Adrenal gland (tissue), 12 donors: ENCODE results near the gene RCBTB1. TPM values are rescaled to one million over a fixed set of nuclear protein-coding genes. Genes with fewer than 3 reads are reported as not detected.
"Not testable (repeated sequence)": the region's sequence is repeated elsewhere in the genome, so short reads cannot be mapped to it uniquely, and the experiment has no call there.

Experiments
- DNase-seq, 7 donors: peaks; one replicate each; pipeline ENCODE4 v3.0.0-alpha.2; 2019 to 2020
- H3K27ac ChIP-seq, 5 donors: fragments of 200-600 bp; sonication (generic) in 4 of 5; 1 replicate in 3 of 5; 2 replicates in 2 of 5; pipeline versions ENCODE4 v1.5.1 to v1.8.0; 2016 to 2020; ENCODE audit warnings: mild to moderate bottlenecking in 1 of 5
- H3K27me3 ChIP-seq: fragments of 200-600 bp; 2 replicates; pipeline ENCODE4 v1.8.0; 2021
- H3K36me3 ChIP-seq, 2 donors: fragments of 200-600 bp; replicated peaks in 1 of 2; 1 replicate in 1 of 2; 2 replicates in 1 of 2; pipeline versions ENCODE4 v1.5.1 to v1.8.0; 2018 to 2022
- H3K4me1 ChIP-seq, 2 donors: fragments of 200-600 bp; replicated peaks in 1 of 2; 1 replicate in 1 of 2; 2 replicates in 1 of 2; pipeline versions ENCODE4 v1.5.1 to v1.8.0; 2018 to 2021
- H3K4me3 ChIP-seq, 4 donors: fragments of 200-600 bp; sonication (generic) in 3 of 4; one replicate each; pipeline ENCODE4 v1.5.1; 2016 to 2018
- H3K9me3 ChIP-seq, 3 donors: fragments of 200-600 bp; sonication (generic) in 1 of 3; replicated peaks in 1 of 3; 1 replicate in 2 of 3; 2 replicates in 1 of 3; pipeline versions ENCODE4 v1.5.1 to v1.8.0; 2016 to 2021
- CTCF ChIP-seq, 6 experiments: fragments of 450-650 bp in 4 of 6; fragments of 200-600 bp in 2 of 6; sonication (generic) in 1 of 6; IDR thresholded peaks; 1 replicate in 5 of 6; 2 replicates in 1 of 6; pipeline versions ENCODE4 v1.5.1 to v1.8.0; 2016 to 2021; ENCODE audit warnings: antibody characterized with exemption in 6 of 6, mild to moderate bottlenecking in 2 of 6, moderate library complexity in 1 of 6
- POLR2A ChIP-seq, 2 donors: fragments of 450-650 bp; IDR thresholded peaks; one replicate each; pipeline ENCODE4 v1.6.1; 2017; ENCODE audit warnings: antibody characterized with exemption in 2 of 2, mild to moderate bottlenecking in 2 of 2, moderate library complexity in 1 of 2
- WGBS, 4 donors: extraction: QIAGEN DNeasy Blood & Tissue Kit in 2 of 4; methylation state at CpG; one replicate each; pipeline versions ENCODE4 v1.1.5 to v1.1.7; 2013 to 2017; 5-methylcytosine and 5-hydroxymethylcytosine counted together
- intact Hi-C, 2 donors: fragments of 100-400 bp; cut with DNase I; formaldehyde crosslinking; loops; one replicate each; pipeline versions ENCODE4 v1.14.1 to v1.15.0; 2022 to 2023
- polyA plus RNA-seq, 3 donors: library from polyadenylated mRNA; stranded (reverse); fragments of 200-250 nt in 2 of 3; fragments of 350-450 nt in 1 of 3; fragmentation: Illumina TruSeq in 1 of 3; extraction: RNeasy Lipid Tissue Mini Kit (QIAGEN cat#74804) in 1 of 3; gene quantifications; one replicate each; pipeline ENCODE4 v1.2.3, GENCODE V29; 2013 to 2014
- total RNA-seq, 9 donors: library from RNA; depleted of rRNA in 4 of 9; stranded (reverse); fragments of >200 nt in 4 of 9; fragments of 120-200 nt in 1 of 9; fragmentation: NEBNext Ultra II Directional in 1 of 9; extraction: Animal tissue kit (Norgen Biotek cat#: 25700) in 1 of 9; gene quantifications; one replicate each; pipeline versions ENCODE4 v1.1.0 to v1.2.4, GENCODE V29; 2013 to 2023
- donor health status: healthy with polysubstance abuse.
- donor health status: Bipolar disorder and iron deficiency.
- donor health status: DM: yes; HTN: yes; CAD: no.
- donor health status: DM: no; HTN: no; CAD: no.
- donor health status: DM: no; HTN: no; CAD: no.
- donor health status: DM: yes; HTN: yes; CAD: no.

Gene RCBTB1
- total and polyA plus RNA-seq, 12 donors, result 11.7 to 87.5 (median 29.4) TPM

- no peak overlapping the region for H3K27ac ChIP-seq
- peaks cover 3 to 5% of the 10 kb centered on the region in 2 donors for H3K4me1 ChIP-seq
- no peak for TF ChIP-seq POLR2A (IDR thresholded peaks at IDR 0.05)
- no peak for TF ChIP-seq CTCF (IDR thresholded peaks at IDR 0.05)
- no peak overlapping the region for H3K4me3 ChIP-seq
- intact Hi-C loops, result loop anchor here (5.0 to 10.0 kb wide), 3 partner anchors 144 to 311 kb away; no protein-coding TSS in a partner anchor
- no peak for DNase-seq
- H3K9me3 ChIP-seq, result no peaks in the 10 kb centered on the region
- WGBS, 4 donors, result 72 to 89% (median 82%) methylated on average over 1 of the region's 1 CpG
- no peaks in the 10 kb centered on the region for H3K36me3 ChIP-seq
- H3K27me3 ChIP-seq, result no peaks in the 10 kb centered on the region
Observed at GRCh38 chr13:49608651-49609331, 23.4 kb upstream of the RCBTB1 start.

- Histone ChIP-seq H3K9me3 (no peaks in the 10 kb centered on the region), H3K36me3 (no peaks in the 10 kb centered on the region), H3K4me1 (peaks cover 3 to 5% of the 10 kb centered on the region in 2 donors), H3K27me3 (no peaks in the 10 kb centered on the region), H3K27ac (no peak overlapping the region), H3K4me3 (no peak overlapping the region)
- no peak for TF ChIP-seq CTCF (IDR thresholded peaks at IDR 0.05)
- no peak for TF ChIP-seq POLR2A (IDR thresholded peaks at IDR 0.05)
- intact Hi-C loops, result loop anchor here (5.0 to 10.0 kb wide), 3 partner anchors 143 to 310 kb away; no protein-coding TSS in a partner anchor
- no peak for DNase-seq
- WGBS, 4 donors, result 37 to 50% (median 43%) methylated on average over 5 of the region's 5 CpGs
Observed at GRCh38 chr13:49607761-49608160, 22.4 kb upstream of the RCBTB1 start.

DNA sequence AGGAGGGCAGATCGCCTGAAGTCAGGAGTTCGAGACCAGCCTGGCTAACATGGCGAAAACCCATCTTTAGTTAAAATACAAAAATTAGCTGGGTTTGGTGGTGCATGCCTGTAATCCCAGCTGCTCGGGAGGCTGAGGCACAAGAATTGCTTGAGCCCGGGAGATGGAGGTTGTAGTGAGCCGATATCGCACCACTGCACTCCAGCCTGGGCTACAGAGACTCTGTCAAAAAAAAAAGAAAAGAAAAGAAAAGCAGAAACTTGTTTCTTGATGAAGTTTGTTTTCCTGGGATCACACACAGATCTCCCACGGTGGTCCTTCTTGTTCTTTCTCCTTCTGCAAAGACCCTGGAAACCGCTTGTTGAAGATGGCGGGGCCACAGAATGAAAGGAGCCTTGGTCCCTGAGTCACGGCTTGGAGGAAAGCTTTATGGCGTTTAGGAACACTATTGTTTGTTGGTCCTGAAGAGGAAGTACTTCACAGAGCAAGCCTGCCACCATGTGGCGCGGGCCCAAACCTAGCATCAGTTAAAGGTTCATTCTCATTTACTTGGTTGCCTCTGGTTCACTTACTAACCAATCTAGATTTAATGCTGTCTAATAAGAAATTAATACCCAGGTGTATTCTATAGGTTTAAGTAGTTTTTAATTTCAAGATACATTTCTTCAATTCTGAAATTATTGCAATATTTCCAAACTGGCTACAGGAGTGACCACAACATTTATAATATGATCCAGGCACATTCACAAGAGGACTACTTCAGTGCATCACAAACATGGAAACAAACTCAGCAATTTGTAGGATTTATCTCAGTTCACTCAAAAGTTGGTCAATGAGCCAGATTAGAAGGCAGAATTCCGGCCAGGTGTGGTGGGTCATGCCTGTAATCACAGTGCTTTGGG, 21.6 kb upstream of the RCBTB1 start:
- Histone ChIP-seq H3K27ac (peak overlapping the region in 1 of 5 donors; percentile 31), H3K9me3 (no peaks in the 10 kb centered on the region), H3K27me3 (no peaks in the 10 kb centered on the region), H3K36me3 (no peaks in the 10 kb centered on the region), H3K4me3 (peak overlapping the region in 2 of 4 donors; percentile 17 to 40), H3K4me1 (peaks cover 3 to 5% of the 10 kb centered on the region in 2 donors)
- TF ChIP-seq CTCF (IDR thresholded peaks at IDR 0.05) (peak; percentile 68 to 92 (median 84)), POLR2A (IDR thresholded peaks at IDR 0.05) (no peak)
- 23 to 25% (median 25%) methylated on average over 15 of the region's 15 CpGs for WGBS, 4 donors
- peak; percentile 84 to 96 (median 91) for DNase-seq
- intact Hi-C loops, result loop anchor here (5.0 to 10.0 kb wide), 3 partner anchors 142 to 310 kb away; no protein-coding TSS in a partner anchor

GRCh38 chr13:49604570-49604969, 19.2 kb upstream of the RCBTB1 start:
- Histone ChIP-seq H3K9me3 (no peaks in the 10 kb centered on the region), H3K4me1 (peaks cover 3 to 5% of the 10 kb centered on the region in 2 donors), H3K4me3 (no peak overlapping the region), H3K36me3 (no peaks in the 10 kb centered on the region), H3K27ac (no peak overlapping the region), H3K27me3 (no peaks in the 10 kb centered on the region)
- DNase-seq, result no peak
- intact Hi-C loops, result loop anchor here in 1 of 2 donors (10.0 kb wide), 1 partner anchor 140 kb away; no protein-coding TSS in a partner anchor
- WGBS, 4 donors, result 46 to 64% (median 56%) methylated on average over 4 to 5 of the region's 5 CpGs
- TF ChIP-seq POLR2A (IDR thresholded peaks at IDR 0.05), result no peak

- H3K27ac ChIP-seq, H3K9me3 ChIP-seq, H3K27me3 ChIP-seq, H3K36me3 ChIP-seq, H3K4me1 ChIP-seq, H3K4me3 ChIP-seq, DNase-seq: not testable (repeated sequence)
- intact Hi-C loops, result loop anchor here in 1 of 2 donors (10.0 kb wide), 1 partner anchor 138 kb away; no protein-coding TSS in a partner anchor
- WGBS, 4 donors, result 90 to 94% (median 93%) methylated on average over 7 of the region's 7 CpGs
Observed at GRCh38 chr13:49602615-49603014, 17.3 kb upstream of the RCBTB1 start.
